Activated T-cell treated with anti-CD3 and anti-CD28 coated beads, Interleukin-2, amount 50 U/mL, for 24 hours (primary cell): Measurements from ENCODE around the gene MUC2.

ENCODE experiments used
- DNase-seq: peaks from one replicate; pipeline ENCODE4 v3.0.0-alpha.2; 2020
- H3K27ac Mint-ChIP-seq: 2 replicates; pipeline ENCODE4 v1.8.0; 2020; ENCODE audit warnings: mild to moderate bottlenecking, mixed read lengths
- H3K27me3 Mint-ChIP-seq: 2 replicates; pipeline ENCODE4 v1.8.0; 2020; ENCODE audit warnings: mixed read lengths
- H3K36me3 Mint-ChIP-seq: 2 replicates; pipeline ENCODE4 v1.8.0; 2020; ENCODE audit warnings: low read depth, mixed read lengths
- H3K4me1 Mint-ChIP-seq: 2 replicates; pipeline ENCODE4 v1.8.0; 2020; ENCODE audit warnings: low read depth, mixed read lengths
- H3K4me3 Mint-ChIP-seq: 2 replicates; pipeline ENCODE4 v1.8.0; 2020; ENCODE audit warnings: mild to moderate bottlenecking, moderate library complexity, mixed read lengths
- H3K9me3 Mint-ChIP-seq: 2 replicates; pipeline ENCODE4 v1.8.0; 2020; ENCODE audit warnings: mixed read lengths

The MUC2 gene

DNA sequence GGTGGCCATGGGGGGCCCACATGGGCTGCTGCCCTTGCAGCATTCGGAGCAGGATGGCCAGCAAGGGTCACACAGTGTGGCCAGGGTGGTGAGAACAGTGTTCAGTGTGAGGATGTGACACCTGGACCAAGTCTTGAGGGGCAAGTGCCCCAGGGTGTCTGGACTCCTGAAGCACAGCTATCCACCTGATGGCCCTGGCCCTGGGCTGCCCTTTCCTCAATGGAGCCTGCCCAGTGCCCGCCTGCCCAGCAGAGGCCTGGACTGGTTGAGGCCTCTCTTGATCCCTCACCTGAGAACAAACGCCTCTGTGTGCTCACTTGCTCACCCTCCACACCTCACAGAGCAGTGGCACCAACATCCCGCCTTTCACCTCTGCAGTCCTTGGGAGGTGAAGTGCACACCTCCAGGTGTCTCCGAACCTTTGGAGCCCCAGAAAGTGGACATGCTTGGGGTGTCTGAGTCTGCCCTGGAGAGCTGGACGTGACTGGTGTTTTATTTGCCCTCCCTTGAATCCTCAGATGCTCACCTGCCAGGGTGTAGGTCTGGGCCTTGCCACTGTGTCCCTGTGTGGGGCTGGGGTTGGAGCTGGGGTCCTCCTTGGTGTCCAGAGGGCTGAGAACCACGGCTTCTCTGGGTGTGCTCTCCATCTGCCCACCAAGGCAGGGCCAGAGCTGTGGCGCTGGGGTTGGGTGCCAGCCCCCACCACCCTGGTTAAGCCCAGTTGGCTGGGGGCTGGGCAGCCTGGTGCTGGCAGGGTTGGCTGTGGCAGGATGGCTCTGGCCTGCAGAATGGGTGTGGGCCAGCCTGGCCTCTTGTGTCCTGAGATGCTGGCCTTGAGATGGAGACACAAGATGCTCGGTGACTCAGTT is 3.8 kb upstream of the MUC2 start:
- Mint-ChIP-seq H3K9me3 (no peaks in the 10 kb centered on the region), H3K27me3 (peaks cover 2% of the 10 kb centered on the region), H3K27ac (no peak overlapping the region), H3K36me3 (no peaks in the 10 kb centered on the region), H3K4me3 (no peak overlapping the region), H3K4me1 (no peaks in the 10 kb centered on the region)
- no peak for DNase-seq

GRCh38 chr11:1071571-1072115 is 3.0 kb upstream of the MUC2 start:
- no peaks in the 10 kb centered on the region for H3K9me3 Mint-ChIP-seq
- H3K36me3 Mint-ChIP-seq = no peaks in the 10 kb centered on the region
- no peak overlapping the region for H3K4me3 Mint-ChIP-seq
- H3K27me3 Mint-ChIP-seq = no peaks in the 10 kb centered on the region
- no peak for DNase-seq
- no peak overlapping the region for H3K27ac Mint-ChIP-seq
- H3K4me1 Mint-ChIP-seq = no peaks in the 10 kb centered on the region

GRCh38 chr11:1072116-1072820 is 2.4 kb upstream of the MUC2 start:
- H3K36me3 Mint-ChIP-seq = no peaks in the 10 kb centered on the region
- H3K9me3 Mint-ChIP-seq = no peaks in the 10 kb centered on the region
- H3K27ac Mint-ChIP-seq = no peak overlapping the region
- no peaks in the 10 kb centered on the region for H3K27me3 Mint-ChIP-seq
- no peak for DNase-seq
- no peaks in the 10 kb centered on the region for H3K4me1 Mint-ChIP-seq
- H3K4me3 Mint-ChIP-seq = no peak overlapping the region

DNA sequence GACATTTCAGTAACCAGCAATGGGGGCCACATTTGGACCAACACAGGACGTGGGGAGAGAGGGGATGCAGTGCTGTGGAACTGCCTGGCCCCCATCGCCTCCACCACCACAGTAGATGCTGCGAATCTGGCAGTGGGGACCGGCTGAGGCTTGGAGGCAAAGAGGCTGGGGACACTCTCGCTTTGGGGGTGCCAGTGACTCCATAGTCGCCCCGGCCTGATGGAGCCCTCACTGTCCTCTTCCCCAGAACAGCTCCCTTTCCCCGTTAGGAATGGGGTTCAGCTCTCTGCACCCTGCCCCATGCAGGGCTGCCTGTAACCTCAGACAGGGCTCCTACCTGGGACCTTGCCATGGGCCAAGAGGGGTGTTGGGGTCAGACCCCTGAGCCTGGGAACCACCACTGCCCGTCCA is 1.8 kb upstream of the MUC2 start:
- no peaks in the 10 kb centered on the region for H3K36me3 Mint-ChIP-seq
- no peak overlapping the region for H3K27ac Mint-ChIP-seq
- H3K4me3 Mint-ChIP-seq = no peak overlapping the region
- DNase-seq = no peak
- no peaks in the 10 kb centered on the region for H3K27me3 Mint-ChIP-seq
- H3K9me3 Mint-ChIP-seq = no peaks in the 10 kb centered on the region
- H3K4me1 Mint-ChIP-seq = no peaks in the 10 kb centered on the region

DNA sequence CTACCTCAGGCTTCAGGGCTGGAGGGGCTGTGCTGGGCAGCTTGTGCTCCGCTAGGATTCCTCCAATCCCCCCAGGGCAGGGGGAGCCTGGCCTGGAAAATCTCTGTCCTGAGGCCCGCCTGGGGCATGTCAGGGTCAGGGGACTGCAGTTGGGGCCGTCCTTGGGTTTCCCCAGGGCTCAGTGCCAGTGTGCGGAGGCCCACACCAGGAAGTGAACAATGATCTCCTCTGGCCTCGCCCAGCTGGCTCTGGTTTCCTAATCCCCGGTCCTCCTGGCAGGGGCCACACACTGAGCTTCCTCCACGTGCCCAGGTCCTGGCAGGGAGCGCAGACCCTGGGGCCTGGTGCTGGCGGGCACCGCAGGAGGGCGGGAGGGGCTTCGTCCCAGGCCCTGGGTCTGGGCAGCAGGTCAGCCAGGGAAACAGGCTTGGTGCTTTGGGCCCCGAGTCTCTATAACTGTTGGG is 1.4 kb upstream of the MUC2 start:
- no peaks in the 10 kb centered on the region for H3K9me3 Mint-ChIP-seq
- H3K4me1 Mint-ChIP-seq = no peaks in the 10 kb centered on the region

GRCh38 chr11:1073851-1074243 is 827 bp upstream of the MUC2 start:
- no peak overlapping the region for H3K27ac Mint-ChIP-seq
- no peaks in the 10 kb centered on the region for H3K36me3 Mint-ChIP-seq
- no peaks in the 10 kb centered on the region for H3K4me1 Mint-ChIP-seq
- peak; percentile 25 for DNase-seq
- no peaks in the 10 kb centered on the region for H3K9me3 Mint-ChIP-seq
- H3K4me3 Mint-ChIP-seq = no peak overlapping the region
- no peaks in the 10 kb centered on the region for H3K27me3 Mint-ChIP-seq

More for the DNA sequence above, 1.4 kb upstream of the MUC2 start:
- DNase-seq = no peak
- Mint-ChIP-seq H3K4me3 (no peak overlapping the region), H3K27ac (no peak overlapping the region), H3K36me3 (no peaks in the 10 kb centered on the region), H3K27me3 (no peaks in the 10 kb centered on the region)

GRCh38 chr11:1075341-1075911 is 752 bp downstream of the MUC2 start:
- H3K4me3 Mint-ChIP-seq = no peak overlapping the region
- H3K36me3 Mint-ChIP-seq = no peaks in the 10 kb centered on the region
- H3K4me1 Mint-ChIP-seq = no peaks in the 10 kb centered on the region
- DNase-seq = no peak
- H3K9me3 Mint-ChIP-seq = no peaks in the 10 kb centered on the region
- no peaks in the 10 kb centered on the region for H3K27me3 Mint-ChIP-seq
- no peak overlapping the region for H3K27ac Mint-ChIP-seq

DNA sequence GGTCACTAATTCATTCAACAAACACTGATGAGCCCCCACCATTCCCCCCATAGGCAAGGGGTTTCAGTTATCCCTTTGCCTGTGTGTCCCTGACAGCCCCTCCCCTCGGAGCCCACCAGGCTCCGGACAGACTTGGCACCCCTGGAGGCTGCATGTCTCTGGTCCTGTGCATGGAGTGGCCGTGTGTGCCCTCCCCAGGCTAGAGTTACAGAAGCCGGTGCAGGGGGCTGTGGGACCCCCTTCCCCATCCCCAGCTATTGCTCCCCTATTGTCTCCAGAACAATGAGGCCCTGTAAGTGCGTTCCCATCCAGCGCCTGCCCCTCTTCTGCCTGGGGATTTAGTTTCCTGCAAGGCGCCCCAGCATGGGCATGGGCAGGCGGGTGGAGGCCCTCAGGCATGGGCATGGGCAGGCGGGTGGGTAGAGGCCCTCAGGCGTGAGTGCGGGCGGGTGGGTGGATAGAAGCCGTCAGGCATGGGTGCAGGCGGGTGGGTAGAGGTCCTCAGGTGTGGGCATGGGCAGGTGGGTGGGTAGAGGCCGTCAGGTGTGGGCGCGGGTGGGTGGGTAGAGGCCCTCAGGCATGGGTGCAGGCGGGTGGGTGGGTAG is 1.5 kb downstream of the MUC2 start:
- H3K4me1 Mint-ChIP-seq = no peaks in the 10 kb centered on the region
- H3K27me3 Mint-ChIP-seq = no peaks in the 10 kb centered on the region
- H3K36me3 Mint-ChIP-seq = no peaks in the 10 kb centered on the region
- DNase-seq = no peak
- H3K9me3 Mint-ChIP-seq = no peaks in the 10 kb centered on the region
- H3K4me3 Mint-ChIP-seq = no peak overlapping the region
- H3K27ac Mint-ChIP-seq = no peak overlapping the region

- no peak for DNase-seq
- Mint-ChIP-seq H3K27me3 (no peaks in the 10 kb centered on the region), H3K27ac (no peak overlapping the region), H3K9me3 (no peaks in the 10 kb centered on the region), H3K4me3 (no peak overlapping the region), H3K4me1 (no peaks in the 10 kb centered on the region), H3K36me3 (no peaks in the 10 kb centered on the region)
Observed at GRCh38 chr11:1077033-1077416, 2.4 kb downstream of the MUC2 start.

GRCh38 chr11:1077417-1078119 is 2.9 kb downstream of the MUC2 start:
- no peak overlapping the region for H3K27ac Mint-ChIP-seq
- DNase-seq = no peak
- H3K9me3 Mint-ChIP-seq = no peaks in the 10 kb centered on the region
- H3K4me1 Mint-ChIP-seq = no peaks in the 10 kb centered on the region
- H3K27me3 Mint-ChIP-seq = no peaks in the 10 kb centered on the region
- H3K36me3 Mint-ChIP-seq = no peaks in the 10 kb centered on the region
- H3K4me3 Mint-ChIP-seq = no peak overlapping the region

GRCh38 chr11:1078191-1078601 is 3.5 kb downstream of the MUC2 start:
- H3K9me3 Mint-ChIP-seq = no peaks in the 10 kb centered on the region
- H3K36me3 Mint-ChIP-seq = no peaks in the 10 kb centered on the region
- no peak for DNase-seq
- H3K4me1 Mint-ChIP-seq = no peaks in the 10 kb centered on the region
- no peak overlapping the region for H3K27ac Mint-ChIP-seq
- no peak overlapping the region for H3K4me3 Mint-ChIP-seq
- H3K27me3 Mint-ChIP-seq = no peaks in the 10 kb centered on the region

DNA sequence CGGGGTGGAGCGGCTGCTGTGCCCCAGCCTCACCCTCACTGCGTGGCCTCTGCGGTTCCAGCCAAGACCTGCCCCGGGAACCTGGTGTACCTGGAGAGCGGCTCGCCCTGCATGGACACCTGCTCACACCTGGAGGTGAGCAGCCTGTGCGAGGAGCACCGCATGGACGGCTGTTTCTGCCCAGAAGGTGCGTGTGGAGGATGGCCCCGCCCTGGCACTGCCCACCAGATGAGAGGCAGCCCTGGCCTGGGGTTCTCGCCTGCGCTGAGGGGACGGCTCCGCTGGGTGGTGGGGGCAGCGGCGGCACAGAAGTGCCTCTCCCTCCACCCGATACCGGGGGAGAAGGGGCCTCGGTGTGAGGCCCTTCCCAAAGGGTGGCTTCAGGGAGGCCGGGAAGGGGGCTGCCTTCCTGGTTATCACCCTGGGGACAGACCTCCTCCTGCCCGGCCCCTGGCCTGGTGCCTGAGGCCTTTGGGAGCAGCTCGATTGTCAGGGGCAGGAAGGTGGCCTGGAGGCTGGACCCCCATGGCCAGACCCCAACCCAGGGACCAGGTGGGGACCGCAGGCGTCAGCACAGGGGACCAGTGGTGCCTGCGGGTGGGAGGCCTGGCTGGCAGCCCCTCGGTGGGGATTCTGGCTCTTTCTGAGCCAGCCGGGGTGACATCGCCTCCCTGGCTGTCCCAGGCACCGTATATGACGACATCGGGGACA is 7.1 kb downstream of the MUC2 start:
- H3K27ac Mint-ChIP-seq = no peak overlapping the region
- no peak for DNase-seq
- H3K4me1 Mint-ChIP-seq = no peaks in the 10 kb centered on the region
- no peaks in the 10 kb centered on the region for H3K36me3 Mint-ChIP-seq
- H3K4me3 Mint-ChIP-seq = no peak overlapping the region
- H3K27me3 Mint-ChIP-seq = no peaks in the 10 kb centered on the region
- H3K9me3 Mint-ChIP-seq = no peaks in the 10 kb centered on the region

- H3K4me3 Mint-ChIP-seq = no peak overlapping the region
- H3K36me3 Mint-ChIP-seq = no peaks in the 10 kb centered on the region
- no peaks in the 10 kb centered on the region for H3K4me1 Mint-ChIP-seq
- DNase-seq = no peak
- H3K27ac Mint-ChIP-seq = no peak overlapping the region
- no peaks in the 10 kb centered on the region for H3K27me3 Mint-ChIP-seq
- no peaks in the 10 kb centered on the region for H3K9me3 Mint-ChIP-seq
Observed at GRCh38 chr11:1082346-1082727, 7.7 kb downstream of the MUC2 start.
